Activated effector memory CD4-positive, alpha-beta T cell treated with anti-CD3 and anti-CD28 coated beads, Interleukin-2, amount 50 U/mL, for 16 hours (primary cell): ENCODE measurements around the gene ZDHHC22.

Experiments
- DNase-seq: peaks from one replicate; pipeline ENCODE4 v3.0.0-alpha.2; 2020

Gene ZDHHC22

GRCh38 chr14:77125823-77126325 lies 15.7 kb downstream of the ZDHHC22 start:
- no peak for DNase-seq

- DNase-seq = no peak
Measured at GRCh38 chr14:77125281-77125801, 16.2 kb downstream of the ZDHHC22 start.

GRCh38 chr14:77124345-77125280 lies 17.0 kb downstream of the ZDHHC22 start:
- peak; percentile 88 for DNase-seq

- no peak for DNase-seq
Measured at GRCh38 chr14:77123381-77124325, 17.9 kb downstream of the ZDHHC22 start.

GRCh38 chr14:77122526-77123125 lies 19.0 kb downstream of the ZDHHC22 start:
- DNase-seq = no peak

- peak; percentile 77 for DNase-seq
Measured at GRCh38 chr14:77120771-77121743, 20.5 kb downstream of the ZDHHC22 start.

GRCh38 chr14:77119851-77120250 lies 21.7 kb downstream of the ZDHHC22 start:
- DNase-seq = no peak

GRCh38 chr14:77116172-77116817 lies 25.3 kb downstream of the ZDHHC22 start:
- DNase-seq = no peak

GRCh38 chr14:77114609-77115008 lies 27.0 kb downstream of the ZDHHC22 start:
- no peak for DNase-seq

GRCh38 chr14:77113644-77114043 lies 27.9 kb downstream of the ZDHHC22 start:
- no peak for DNase-seq

GRCh38 chr14:77111021-77111420 lies 30.6 kb downstream of the ZDHHC22 start:
- no peak for DNase-seq

- no peak for DNase-seq
Measured at GRCh38 chr14:77110286-77110685, 31.3 kb downstream of the ZDHHC22 start.

- DNase-seq = no peak
Measured at GRCh38 chr14:77109656-77110055, 31.9 kb downstream of the ZDHHC22 start.

- DNase-seq = no peak
Measured at GRCh38 chr14:77108753-77109152, 32.8 kb downstream of the ZDHHC22 start.

GRCh38 chr14:77107228-77107627 lies 34.4 kb downstream of the ZDHHC22 start:
- DNase-seq = no peak

- no peak for DNase-seq
Measured at GRCh38 chr14:77106666-77107065, 34.9 kb downstream of the ZDHHC22 start.

GRCh38 chr14:77105145-77105939 lies 36.2 kb downstream of the ZDHHC22 start:
- DNase-seq = no peak

GRCh38 chr14:77104393-77104792 lies 37.2 kb downstream of the ZDHHC22 start:
- no peak for DNase-seq

GRCh38 chr14:77103951-77104350 lies 37.6 kb downstream of the ZDHHC22 start:
- no peak for DNase-seq

GRCh38 chr14:77103475-77103874 lies 38.1 kb downstream of the ZDHHC22 start:
- DNase-seq = no peak
